OCI-LY3 (cell line): ENCODE results near the gene GAMT.
A peak's percentile ranks its signal among the peaks of the same experiment; 100 is the strongest.

Experiments used
- EZH2phosphoT487 ChIP-seq: fragments of 200-600 bp; shearing (Covaris generic); IDR thresholded peaks from 2 replicates; pipeline ENCODE4 v1.6.1; 2018; ENCODE audit warnings: antibody characterized with exemption, mixed run types, low read depth
- TF ChIP-seq, protein P1 (sequence below): fragments of 200-600, 300-600 bp; sonication (generic); IDR thresholded peaks from 2 replicates; pipeline ENCODE4 v1.5.1; 2014; ENCODE audit warnings: antibody characterized with exemption, low read length, low read depth

DNA sequence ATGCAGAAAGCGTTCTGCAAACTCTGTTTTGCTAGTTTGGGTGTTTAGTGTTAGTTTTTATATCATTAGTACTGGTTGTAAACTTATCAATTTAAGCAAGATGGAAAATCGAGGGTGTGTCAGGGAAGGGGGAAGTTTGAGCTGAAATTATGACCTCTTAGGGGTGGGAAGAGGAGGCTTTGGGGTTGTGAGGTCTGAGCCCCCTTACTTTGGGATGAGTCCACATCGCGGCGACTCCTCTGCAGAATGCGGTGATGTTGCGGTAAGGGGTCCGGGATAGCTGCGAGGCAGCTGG is 18.4 kb downstream of the GAMT start:
- TF ChIP-seq, protein P1, sequence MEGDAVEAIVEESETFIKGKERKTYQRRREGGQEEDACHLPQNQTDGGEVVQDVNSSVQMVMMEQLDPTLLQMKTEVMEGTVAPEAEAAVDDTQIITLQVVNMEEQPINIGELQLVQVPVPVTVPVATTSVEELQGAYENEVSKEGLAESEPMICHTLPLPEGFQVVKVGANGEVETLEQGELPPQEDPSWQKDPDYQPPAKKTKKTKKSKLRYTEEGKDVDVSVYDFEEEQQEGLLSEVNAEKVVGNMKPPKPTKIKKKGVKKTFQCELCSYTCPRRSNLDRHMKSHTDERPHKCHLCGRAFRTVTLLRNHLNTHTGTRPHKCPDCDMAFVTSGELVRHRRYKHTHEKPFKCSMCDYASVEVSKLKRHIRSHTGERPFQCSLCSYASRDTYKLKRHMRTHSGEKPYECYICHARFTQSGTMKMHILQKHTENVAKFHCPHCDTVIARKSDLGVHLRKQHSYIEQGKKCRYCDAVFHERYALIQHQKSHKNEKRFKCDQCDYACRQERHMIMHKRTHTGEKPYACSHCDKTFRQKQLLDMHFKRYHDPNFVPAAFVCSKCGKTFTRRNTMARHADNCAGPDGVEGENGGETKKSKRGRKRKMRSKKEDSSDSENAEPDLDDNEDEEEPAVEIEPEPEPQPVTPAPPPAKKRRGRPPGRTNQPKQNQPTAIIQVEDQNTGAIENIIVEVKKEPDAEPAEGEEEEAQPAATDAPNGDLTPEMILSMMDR, result peak; percentile 33
- TF ChIP-seq EZH2phosphoT487, result no peak
